Mesothelial cell of epicardium (in vitro differentiated cells): ENCODE measurements around the gene RGS10. TPM values are rescaled to one million over a fixed set of nuclear protein-coding genes. Genes with fewer than 3 reads are reported as not detected.

Source experiments
- DNase-seq, 2 experiments: peaks; one replicate each; pipeline ENCODE4 v3.0.0; 2021; ENCODE audit warnings: low spot score in 2 of 2; ENCODE audit not compliant: unreplicated experiment in 2 of 2
- H3K27ac Mint-ChIP-seq: 2 replicates; pipeline ENCODE4 v1.8.0; 2021; ENCODE audit warnings: mixed read lengths
- H3K27me3 Mint-ChIP-seq: 2 replicates; pipeline ENCODE4 v1.8.0; 2021; ENCODE audit warnings: low read depth, mixed read lengths
- H3K36me3 Mint-ChIP-seq: 2 replicates; pipeline ENCODE4 v1.8.0; 2021; ENCODE audit warnings: mixed read lengths
- H3K4me1 Mint-ChIP-seq: 2 replicates; pipeline ENCODE4 v1.8.0; 2021; ENCODE audit warnings: mixed read lengths
- H3K4me3 Mint-ChIP-seq: 2 replicates; pipeline ENCODE4 v1.8.0; 2021; ENCODE audit warnings: mild to moderate bottlenecking, moderate library complexity, mixed read lengths
- H3K9me3 Mint-ChIP-seq: 2 replicates; pipeline ENCODE4 v1.8.0; 2021; ENCODE audit warnings: mixed read lengths
- total RNA-seq: library from RNA; stranded (reverse); gene quantifications from 3 replicates; pipeline ENCODE4 v1.2.1, GENCODE V29; 2021
- TF ChIP-seq, protein P1 (sequence below): fragments of 200-600 bp; sonication (generic); IDR thresholded peaks from one replicate; pipeline ENCODE4 v1.5.0; 2021; ENCODE audit warnings: antibody characterized with exemption; ENCODE audit not compliant: unreplicated experiment

The RGS10 gene
- total RNA-seq, 1 donor from 2014 or later: 17.4 TPM

DNA sequence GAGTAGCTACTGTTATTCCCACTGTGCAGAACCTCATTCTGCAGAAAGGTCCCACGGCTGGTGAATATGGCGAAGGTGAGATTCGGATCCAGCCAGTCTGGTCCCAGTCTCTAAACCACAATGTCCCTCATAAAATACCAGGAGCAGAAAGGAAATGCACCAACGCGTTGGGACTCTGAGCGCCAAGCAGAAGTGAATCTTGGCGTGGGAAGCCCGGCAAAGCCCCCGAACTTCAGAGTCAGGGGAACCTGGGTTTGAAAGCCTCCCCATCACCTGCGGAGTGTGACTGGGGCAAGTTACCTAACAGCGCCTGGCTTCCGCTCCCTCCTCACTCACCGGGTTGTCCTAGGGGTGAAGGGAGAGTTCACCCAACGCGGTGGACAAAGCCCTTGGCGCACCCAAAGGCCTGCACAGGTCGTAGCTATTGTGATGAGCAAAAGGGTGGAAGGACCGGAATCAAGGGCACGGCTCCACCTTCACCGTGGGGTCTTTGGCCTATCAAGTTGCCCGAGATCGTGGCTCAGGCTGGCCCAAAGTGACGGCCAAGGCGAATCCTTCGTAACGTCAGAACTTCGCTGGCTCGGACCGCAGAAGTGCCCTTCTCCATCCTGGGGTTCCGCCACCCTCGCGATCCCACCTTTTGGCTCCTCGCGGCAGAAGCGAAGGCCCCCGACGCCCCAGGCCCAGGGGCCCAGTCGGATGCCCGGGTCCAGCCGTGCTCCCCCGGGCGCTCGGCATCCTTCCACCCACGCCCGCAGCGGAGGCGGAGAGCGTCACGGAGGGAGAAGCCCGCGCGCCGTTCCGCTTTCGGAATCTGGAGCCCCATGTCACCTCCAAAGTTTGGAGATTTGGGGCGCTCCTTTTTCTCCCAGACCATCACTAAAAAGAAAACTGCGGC, 811 bp downstream of the RGS10 start:
- Mint-ChIP-seq H3K9me3 (no peaks in the 10 kb centered on the region), H3K4me3 (peak overlapping the region; percentile 63), H3K27ac (no peak overlapping the region), H3K36me3 (no peaks in the 10 kb centered on the region), H3K4me1 (peaks cover 40% of the 10 kb centered on the region), H3K27me3 (peaks cover 42% of the 10 kb centered on the region)
- DNase-seq: no peak
- TF ChIP-seq, protein P1, sequence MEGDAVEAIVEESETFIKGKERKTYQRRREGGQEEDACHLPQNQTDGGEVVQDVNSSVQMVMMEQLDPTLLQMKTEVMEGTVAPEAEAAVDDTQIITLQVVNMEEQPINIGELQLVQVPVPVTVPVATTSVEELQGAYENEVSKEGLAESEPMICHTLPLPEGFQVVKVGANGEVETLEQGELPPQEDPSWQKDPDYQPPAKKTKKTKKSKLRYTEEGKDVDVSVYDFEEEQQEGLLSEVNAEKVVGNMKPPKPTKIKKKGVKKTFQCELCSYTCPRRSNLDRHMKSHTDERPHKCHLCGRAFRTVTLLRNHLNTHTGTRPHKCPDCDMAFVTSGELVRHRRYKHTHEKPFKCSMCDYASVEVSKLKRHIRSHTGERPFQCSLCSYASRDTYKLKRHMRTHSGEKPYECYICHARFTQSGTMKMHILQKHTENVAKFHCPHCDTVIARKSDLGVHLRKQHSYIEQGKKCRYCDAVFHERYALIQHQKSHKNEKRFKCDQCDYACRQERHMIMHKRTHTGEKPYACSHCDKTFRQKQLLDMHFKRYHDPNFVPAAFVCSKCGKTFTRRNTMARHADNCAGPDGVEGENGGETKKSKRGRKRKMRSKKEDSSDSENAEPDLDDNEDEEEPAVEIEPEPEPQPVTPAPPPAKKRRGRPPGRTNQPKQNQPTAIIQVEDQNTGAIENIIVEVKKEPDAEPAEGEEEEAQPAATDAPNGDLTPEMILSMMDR: no peak

DNA sequence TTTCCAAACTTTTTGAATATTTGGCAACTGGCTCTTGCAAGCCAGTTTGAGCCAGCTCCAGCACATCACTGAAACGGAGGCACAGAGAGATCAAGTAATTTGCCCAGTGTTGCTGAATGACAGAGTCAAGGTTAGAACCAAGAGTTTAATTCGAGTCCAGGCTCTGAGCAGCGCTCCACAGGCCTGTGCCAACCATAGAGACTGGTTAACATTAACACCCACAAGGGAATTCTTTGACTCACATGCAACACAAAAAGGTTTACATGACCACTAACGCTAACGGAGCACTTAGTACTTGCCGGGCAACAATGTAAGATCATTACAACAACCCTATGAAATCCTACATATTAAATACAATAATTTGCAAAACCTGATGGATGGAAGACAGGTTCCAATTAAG, 1.5 kb downstream of the RGS10 start:
- H3K4me1 Mint-ChIP-seq: peaks cover 34% of the 10 kb centered on the region
- no peak for DNase-seq

DNA sequence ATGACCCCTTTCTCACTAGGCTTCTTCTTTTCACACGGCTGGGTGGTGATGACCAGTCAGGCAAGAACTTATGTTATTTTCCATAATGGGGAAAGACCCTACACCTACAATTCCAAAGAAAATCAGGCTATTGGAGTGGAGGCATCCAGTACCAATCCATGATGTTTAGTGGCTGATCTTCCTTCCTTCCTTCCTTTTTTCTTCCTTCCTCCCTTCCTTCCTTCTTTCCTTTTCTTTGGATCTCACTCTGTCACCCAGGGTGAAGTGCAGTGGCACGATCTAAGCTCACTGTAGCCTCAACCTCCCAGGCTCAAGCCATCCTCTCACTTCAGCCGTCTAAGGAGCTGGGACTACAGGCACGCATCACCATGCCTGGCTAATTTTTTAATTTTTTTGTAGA, 2.5 kb downstream of the RGS10 start:
- no peak for DNase-seq
- peaks cover 42% of the 10 kb centered on the region for H3K27me3 Mint-ChIP-seq
- TF ChIP-seq, protein P1: no peak
- H3K4me1 Mint-ChIP-seq: peaks cover 33% of the 10 kb centered on the region
- H3K27ac Mint-ChIP-seq: no peak overlapping the region
- H3K36me3 Mint-ChIP-seq: no peaks in the 10 kb centered on the region
- no peaks in the 10 kb centered on the region for H3K9me3 Mint-ChIP-seq
- H3K4me3 Mint-ChIP-seq: no peak overlapping the region

More for the DNA sequence above, 1.5 kb downstream of the RGS10 start:
- Mint-ChIP-seq H3K27me3 (peaks cover 42% of the 10 kb centered on the region), H3K27ac (no peak overlapping the region), H3K4me3 (peak overlapping the region; percentile 63), H3K9me3 (no peaks in the 10 kb centered on the region), H3K36me3 (no peaks in the 10 kb centered on the region)
- TF ChIP-seq, protein P1: no peak

DNA sequence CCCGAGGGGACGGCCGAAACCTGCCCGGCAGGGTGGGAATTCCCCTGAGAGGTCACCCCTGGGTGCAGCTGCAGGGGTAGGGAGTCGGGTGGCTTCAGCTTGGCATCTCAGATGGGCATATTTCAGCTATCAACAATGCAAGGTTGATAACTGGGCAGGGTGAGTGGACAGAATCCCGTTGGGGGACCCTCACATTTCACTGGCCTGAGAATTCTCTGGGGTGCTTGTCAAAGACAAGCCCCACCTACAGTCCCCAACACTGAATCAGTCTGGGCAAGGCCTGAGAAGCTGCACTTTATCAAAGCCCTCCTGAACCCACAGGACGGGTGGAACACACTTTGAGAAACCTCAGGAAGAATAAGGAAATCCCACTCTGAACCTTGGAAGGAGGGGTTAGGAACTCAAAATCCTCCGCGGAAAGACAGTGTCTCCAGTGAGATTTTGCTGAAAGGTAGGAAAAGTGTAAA, 3.1 kb downstream of the RGS10 start:
- H3K4me3 Mint-ChIP-seq: no peak overlapping the region
- H3K9me3 Mint-ChIP-seq: no peaks in the 10 kb centered on the region
- TF ChIP-seq, protein P1: no peak
- peaks cover 32% of the 10 kb centered on the region for H3K4me1 Mint-ChIP-seq
- no peak for DNase-seq
- H3K27me3 Mint-ChIP-seq: peaks cover 42% of the 10 kb centered on the region
- H3K27ac Mint-ChIP-seq: no peak overlapping the region
- H3K36me3 Mint-ChIP-seq: no peaks in the 10 kb centered on the region

DNA sequence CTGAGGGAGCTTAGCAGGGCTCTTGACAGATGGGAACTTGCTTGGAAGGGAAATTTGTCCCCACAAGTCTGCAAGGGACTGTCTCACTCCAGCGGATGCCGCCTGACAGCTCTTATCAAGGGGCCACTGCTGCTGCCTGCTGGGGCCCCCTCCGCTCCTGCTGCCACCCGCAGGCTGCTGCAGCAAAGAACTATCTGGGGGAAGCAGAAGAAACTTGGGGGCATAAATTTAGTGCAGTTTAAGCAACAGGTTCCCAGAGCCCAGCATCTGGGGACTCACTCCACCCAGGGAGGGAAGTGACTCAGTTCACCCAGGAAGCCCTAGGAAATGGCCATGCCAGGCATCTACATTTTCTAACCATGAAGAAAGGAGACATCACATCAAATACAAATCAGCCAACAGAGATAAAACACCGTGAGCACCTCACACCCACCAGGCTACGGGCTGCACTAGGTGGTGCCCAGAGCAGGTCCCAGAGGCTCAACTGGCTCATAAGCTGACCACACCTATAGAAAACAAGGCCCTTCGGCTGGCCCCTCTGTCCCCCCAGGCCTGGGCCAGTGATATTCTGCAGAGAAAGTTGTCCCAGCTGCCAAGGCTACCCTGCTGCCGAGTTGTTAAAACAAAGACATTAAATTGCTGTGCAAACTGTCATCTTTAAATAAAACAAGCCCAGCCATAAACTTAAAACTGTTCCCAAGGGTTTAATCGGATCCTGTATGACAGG, 3.7 kb downstream of the RGS10 start:
- H3K36me3 Mint-ChIP-seq: no peaks in the 10 kb centered on the region
- H3K27ac Mint-ChIP-seq: no peak overlapping the region
- H3K4me3 Mint-ChIP-seq: no peak overlapping the region
- TF ChIP-seq, protein P1: no peak
- peaks cover 26% of the 10 kb centered on the region for H3K4me1 Mint-ChIP-seq
- peaks cover 36% of the 10 kb centered on the region for H3K27me3 Mint-ChIP-seq
- no peaks in the 10 kb centered on the region for H3K9me3 Mint-ChIP-seq
- no peak for DNase-seq
